Activated CD4-positive, alpha-beta T cell treated with anti-CD3 and anti-CD28 coated beads, Interleukin-2, amount 50 U/mL, for 1 hour (primary cell): ENCODE measurements around the gene WAC.
"Not testable (repeated sequence)": the region's sequence is repeated elsewhere in the genome, so short reads cannot be mapped to it uniquely, and the experiment has no call there.

ENCODE experiments used
- DNase-seq: peaks from one replicate; pipeline ENCODE4 v3.0.0-alpha.2; 2020

Gene WAC

GRCh38 chr10:28532337-28533185 is at the start of gene WAC:
Gene WAC (plus strand): TSS chr10:28533118. CDS start chr10:28533580, 462 bp downstream.
- peak; percentile 97 for DNase-seq

GRCh38 chr10:28489206-28489605 is 43.7 kb upstream of the WAC start:
- no peak for DNase-seq

- DNase-seq, result not testable (repeated sequence)
Measured at GRCh38 chr10:28490256-28490865, 42.6 kb upstream of the WAC start.

DNA sequence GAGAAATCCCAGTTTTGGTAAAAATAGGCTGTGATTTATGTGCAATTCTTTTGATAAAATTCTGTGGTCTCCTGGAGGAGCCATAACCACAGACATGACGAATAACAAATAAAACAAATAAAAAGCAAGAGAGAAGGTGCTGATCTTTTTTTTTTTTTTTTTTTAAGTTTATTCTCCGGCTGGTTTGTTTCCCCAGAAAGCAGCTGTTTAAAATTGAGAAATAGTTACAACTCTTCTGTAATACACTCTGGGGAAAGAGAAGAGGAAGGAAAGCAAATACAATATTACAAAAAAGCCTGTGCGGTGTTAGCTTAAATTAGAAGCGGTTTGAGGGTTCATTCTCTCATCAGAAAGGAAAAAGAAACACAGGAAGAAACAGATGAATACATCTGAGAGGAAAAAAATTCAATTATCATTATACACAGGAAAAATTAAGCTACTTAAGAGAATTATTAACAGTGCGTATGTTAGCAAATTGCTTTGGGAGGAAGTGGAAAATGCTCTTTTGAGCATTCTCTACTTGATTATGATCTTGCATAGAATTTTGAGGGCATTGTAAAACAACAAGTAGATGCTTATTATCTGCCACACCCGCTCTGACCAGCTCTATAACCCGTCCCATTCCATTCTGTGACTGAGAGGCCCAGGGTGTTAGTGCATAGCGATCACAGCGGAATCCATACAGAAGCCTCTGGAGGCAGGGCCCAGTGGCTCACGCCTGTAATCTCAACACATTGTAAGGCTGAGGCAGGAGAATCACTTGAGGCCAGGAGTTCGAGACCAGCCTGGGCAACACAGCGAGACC is 40.6 kb upstream of the WAC start:
- DNase-seq, result no peak

GRCh38 chr10:28494420-28494819 is 38.5 kb upstream of the WAC start:
- no peak for DNase-seq

GRCh38 chr10:28495084-28495483 is 37.8 kb upstream of the WAC start:
- DNase-seq, result no peak

- DNase-seq, result no peak
Measured at GRCh38 chr10:28496017-28496416, 36.9 kb upstream of the WAC start.

DNA sequence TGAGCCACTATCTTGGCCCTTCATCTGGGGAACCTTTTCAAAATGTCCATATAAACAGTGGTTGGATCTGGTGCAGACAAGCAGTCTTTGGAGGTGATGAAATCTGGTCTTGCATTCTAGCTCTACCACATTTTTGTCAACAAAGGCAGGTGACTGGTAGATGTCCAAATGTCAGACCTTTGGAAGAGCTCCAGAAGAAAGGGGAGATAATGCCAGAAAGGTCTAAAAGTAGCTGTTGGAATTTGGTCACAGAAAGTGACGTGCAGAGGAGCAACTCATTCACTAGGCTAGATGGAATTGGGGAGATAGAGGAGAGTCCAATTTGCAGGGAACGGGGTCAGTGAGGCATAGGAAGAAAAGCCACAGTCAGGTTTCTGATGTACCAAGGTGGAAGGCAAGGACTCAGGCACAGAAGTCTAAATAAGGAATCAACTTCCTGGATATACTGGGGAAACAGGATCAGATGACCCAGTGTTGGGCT is 36.4 kb upstream of the WAC start:
- DNase-seq, result no peak

DNA sequence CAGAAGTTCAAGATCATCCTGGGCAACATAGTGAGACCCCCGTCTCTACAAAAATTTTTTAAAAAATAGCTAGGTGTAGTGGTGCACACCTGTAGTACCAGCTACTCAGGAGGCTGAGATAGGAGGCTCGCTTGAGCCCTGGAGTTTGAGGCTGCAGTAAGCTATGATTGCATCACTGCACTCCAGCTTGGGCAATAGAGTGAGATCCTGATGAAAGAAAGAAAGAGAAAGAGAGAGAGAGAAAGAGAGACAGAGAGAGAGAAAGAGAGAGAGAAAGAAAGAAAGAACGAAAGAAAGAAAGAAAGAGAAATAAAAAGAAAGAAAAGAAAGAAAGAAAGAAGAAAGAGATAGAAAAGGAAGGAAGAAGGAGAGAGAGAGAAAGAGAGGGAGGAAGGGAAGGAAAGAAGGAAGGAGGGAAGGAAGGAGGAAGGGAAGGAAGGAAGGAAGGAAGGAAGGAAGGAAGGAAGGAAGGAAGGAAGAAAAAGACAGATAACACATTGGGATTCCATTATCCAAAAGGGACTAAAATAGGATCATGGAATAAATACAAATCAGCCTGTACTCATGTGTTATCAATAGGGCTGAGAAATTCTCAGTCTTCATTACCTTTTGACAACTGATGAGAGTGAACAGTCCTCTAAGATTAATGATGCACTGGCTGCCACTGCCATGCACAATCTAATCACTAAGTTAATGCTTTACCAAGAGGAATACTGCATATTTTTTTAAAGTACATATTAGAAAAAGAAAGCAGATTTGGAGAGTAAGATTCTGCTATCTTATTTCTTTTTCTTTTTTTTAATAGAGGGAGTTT is 35.4 kb upstream of the WAC start:
- DNase-seq, result no peak

DNA sequence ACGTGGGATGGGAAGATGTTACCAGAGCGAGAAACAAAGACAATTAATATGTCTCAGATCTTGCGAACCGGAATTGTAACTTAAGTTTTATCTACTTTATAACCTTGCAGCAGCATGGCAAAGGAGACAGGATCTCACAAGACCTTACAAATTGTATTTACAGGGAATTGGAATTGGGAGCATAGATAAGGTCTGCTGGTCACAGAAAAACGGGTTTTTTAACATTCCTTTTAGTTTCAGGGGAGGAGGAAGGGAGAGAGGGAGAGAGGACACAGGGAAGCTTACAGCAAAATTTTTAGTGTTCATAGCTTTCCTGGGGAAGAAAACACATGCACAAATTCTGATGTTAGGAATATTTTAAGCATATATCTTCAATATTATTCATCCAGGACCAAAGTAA is 32.7 kb upstream of the WAC start:
- DNase-seq, result not testable (repeated sequence)

DNA sequence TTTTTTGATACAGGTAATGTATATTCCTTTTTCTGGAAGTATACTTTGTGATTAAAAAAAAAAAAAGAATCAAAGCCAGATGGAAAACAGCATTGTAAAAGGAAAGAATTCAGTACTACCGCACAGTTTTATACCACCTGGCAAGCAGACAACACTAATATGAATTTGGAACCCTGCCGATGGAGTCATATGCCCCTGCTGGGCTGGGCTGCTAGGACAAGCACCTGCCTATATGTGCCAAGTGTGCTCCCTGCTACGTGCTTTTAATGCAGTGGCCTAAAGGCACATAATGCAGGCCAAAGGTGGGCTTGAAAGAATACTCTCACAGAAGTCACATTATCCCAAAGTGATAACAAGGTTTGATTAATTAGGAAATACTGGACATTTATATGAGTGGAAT is 29.8 kb upstream of the WAC start:
- no peak for DNase-seq

GRCh38 chr10:28505359-28505959 is 27.5 kb upstream of the WAC start:
- DNase-seq, result no peak

GRCh38 chr10:28508304-28508925 is 24.5 kb upstream of the WAC start:
- DNase-seq, result no peak

DNA sequence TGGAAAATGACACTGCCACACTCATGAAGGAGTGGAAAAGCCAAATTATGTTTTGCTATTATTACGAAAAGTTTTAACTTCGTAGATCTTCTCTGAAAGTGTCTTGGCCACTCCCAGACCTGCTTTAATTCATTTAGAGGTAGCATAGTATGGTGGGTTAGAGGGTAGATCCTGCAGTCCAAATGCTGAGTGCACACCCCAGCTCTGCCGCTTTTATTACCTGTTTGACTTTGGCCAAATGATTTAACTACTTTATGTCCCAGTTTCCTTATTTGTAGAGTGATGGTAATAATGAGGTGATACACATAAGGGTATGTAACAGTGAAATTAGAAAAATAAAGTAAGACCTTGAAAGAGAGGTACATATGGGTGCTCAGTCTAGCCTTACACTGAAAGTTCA is 23.6 kb upstream of the WAC start:
- no peak for DNase-seq

GRCh38 chr10:28514648-28515047 is 18.3 kb upstream of the WAC start:
- no peak for DNase-seq

DNA sequence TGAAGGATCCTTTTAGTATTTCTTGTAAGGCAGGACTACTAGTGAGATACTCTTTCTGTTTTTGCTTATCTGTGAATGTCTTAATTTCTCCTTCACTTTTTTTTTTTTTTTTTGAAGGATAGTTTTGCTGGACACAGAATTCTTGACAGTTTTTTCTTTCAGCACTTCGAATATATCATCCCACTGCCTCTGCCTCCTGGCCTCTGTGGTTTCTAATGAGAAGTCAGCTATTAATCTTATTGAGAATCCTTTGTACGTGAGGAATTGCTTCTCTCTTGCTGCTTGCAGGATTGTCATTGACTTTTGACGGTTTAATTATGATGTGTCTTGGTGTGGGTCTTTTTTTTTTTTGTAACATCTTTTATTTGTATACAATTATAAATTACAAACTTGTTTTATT is 12.6 kb upstream of the WAC start:
- DNase-seq, result no peak

GRCh38 chr10:28520828-28521227 is 12.1 kb upstream of the WAC start:
- not testable (repeated sequence) for DNase-seq

DNA sequence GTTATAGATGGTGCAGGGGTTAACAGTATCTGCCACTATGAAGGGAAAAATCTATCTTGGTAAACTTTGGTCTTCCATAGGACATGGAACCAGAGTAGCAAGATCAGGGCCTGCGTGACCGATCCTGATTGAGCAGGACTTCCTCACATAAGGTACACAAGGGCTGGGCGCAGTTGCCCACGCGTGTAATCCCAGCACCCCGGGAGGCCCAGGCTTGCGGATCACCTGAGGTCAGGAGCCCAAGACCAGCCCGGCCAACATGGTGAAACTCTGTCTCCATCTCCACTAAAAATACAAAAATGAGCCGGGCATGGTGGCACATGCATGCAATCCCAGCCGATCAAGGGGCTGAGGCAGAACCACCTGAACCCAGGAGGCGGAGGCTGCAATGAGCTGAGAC is 11.0 kb upstream of the WAC start:
- DNase-seq, result not testable (repeated sequence)

GRCh38 chr10:28523725-28524252 is 9.1 kb upstream of the WAC start:
- no peak for DNase-seq

DNA sequence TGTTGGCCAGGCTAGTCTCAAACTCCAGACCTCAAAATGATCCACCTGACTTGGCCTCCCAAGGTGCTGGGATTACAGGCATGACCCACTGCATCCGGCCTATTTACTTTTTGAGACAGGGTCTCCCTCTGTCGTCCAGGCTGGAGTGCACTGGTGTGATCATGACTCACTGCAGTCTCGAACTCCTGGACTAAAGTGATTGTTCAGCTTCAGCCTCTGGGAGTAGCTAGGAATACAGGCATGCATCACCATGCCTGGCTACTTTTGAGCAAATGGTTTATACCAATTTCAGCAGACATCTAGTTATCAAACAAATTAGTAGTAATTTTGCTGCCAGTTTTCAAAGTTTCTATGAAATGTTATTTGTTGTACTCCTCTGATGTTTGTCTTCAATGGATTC is 2.2 kb upstream of the WAC start:
- no peak for DNase-seq

DNA sequence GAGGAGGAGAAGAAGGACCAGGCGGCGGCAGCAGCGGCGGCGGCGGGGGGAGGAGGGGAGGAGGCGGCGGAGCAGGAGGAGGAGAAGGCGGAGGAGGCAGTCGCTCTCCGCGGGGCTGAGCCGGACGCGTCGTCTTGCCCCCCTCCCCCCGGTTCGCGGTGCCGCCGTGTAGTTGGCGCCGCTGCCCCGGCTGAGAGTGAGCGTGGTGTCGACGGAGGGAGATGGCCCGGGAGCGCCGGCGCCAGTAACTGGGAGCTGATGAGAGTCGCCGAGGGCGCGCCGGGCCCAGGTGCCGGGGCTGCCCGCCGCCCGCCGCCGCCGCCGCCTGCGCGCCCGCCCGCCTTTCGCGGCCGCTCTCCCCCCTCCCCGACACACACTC is 257 bp downstream of the WAC start:
- no peak for DNase-seq
